Measurements from ENCODE around the gene BOLL. TPM values are rescaled to one million over a fixed set of nuclear protein-coding genes. Genes with fewer than 3 reads are reported as not detected.

Gene BOLL
- total and polyA plus RNA-seq, 2 donors (not counting 1 experiment from before 2014, with no cell fraction given) = not detected

DNA sequence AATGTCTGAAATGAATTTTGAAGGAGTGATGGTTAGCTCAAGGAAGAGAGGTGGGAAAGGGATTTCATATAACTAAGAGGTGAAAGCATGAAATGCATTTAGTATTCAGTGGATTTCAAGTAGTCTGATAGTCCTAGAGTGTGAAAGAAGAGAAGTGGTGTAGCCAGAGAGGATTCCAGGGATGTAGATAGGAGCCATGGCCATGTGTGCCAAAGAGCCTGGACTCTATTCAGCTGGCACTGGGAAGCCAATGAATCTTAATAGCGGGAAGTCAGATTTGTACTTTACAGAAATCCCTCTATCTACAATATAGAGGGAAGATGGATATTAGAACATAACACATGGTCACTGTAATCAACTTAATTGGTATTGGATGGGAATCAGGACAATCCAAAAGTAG, 8.3 kb upstream of the BOLL start:
- Histone ChIP-seq H3K9ac (ENCODE audit: low read length) (no peak overlapping the region), H3K4me2 (replicated peaks; ENCODE audit: low read depth, low read length, poor library complexity, severe bottlenecking) (no peak overlapping the region), H2AFZ (ENCODE audit: insufficient read depth, low read depth, low read length, poor library complexity, severe bottlenecking) (no peak overlapping the region), H3K4me3 (ENCODE audit: control extremely low read depth in 1 of 5, extremely low read depth in 1 of 5, insufficient read depth in 1 of 5, low read depth in 2 of 5, low read length in 4 of 5) (no peak overlapping the region), H3K9me3 (ENCODE audit: control extremely low read depth in 1 of 3, control insufficient read depth in 2 of 3, insufficient read depth in 1 of 3, low read length in 2 of 3) (peaks cover 0 to 8% (median 2%) of the 10 kb centered on the region in 3 donors), H3K79me2 (ENCODE audit: control insufficient read depth, insufficient read depth, low read length) (no peaks in the 10 kb centered on the region), H3K27me3 (replicated peaks in 1 of 4; ENCODE audit: control extremely low read depth in 1 of 4, control insufficient read depth in 3 of 4, insufficient read depth in 4 of 4, low read length in 3 of 4) (peaks cover 0 to 23% (median 10%) of the 10 kb centered on the region in 4 experiments), H3K36me3 (replicated peaks in 1 of 2; ENCODE audit: control extremely low read depth in 1 of 2, control insufficient read depth in 1 of 2, extremely low read depth in 1 of 2, insufficient read depth in 2 of 2, low read length in 1 of 2) (no peaks in the 10 kb centered on the region), H3K4me1 (ENCODE audit: control insufficient read depth in 2 of 2, insufficient read depth in 2 of 2, low read length in 2 of 2) (no peaks in the 10 kb centered on the region), H3K27ac (ENCODE audit: low read length in 2 of 2) (no peak overlapping the region), H4K20me1 (ENCODE audit: control insufficient read depth, insufficient read depth, low read length, poor library complexity, severe bottlenecking) (no peaks in the 10 kb centered on the region)
- no peak for TF ChIP-seq EZH2 (IDR thresholded peaks at IDR 0.05; ENCODE audit: borderline replicate concordance, insufficient read depth, low read depth, low read length, poor library complexity, severe bottlenecking)
- TF ChIP-seq, protein P1, sequence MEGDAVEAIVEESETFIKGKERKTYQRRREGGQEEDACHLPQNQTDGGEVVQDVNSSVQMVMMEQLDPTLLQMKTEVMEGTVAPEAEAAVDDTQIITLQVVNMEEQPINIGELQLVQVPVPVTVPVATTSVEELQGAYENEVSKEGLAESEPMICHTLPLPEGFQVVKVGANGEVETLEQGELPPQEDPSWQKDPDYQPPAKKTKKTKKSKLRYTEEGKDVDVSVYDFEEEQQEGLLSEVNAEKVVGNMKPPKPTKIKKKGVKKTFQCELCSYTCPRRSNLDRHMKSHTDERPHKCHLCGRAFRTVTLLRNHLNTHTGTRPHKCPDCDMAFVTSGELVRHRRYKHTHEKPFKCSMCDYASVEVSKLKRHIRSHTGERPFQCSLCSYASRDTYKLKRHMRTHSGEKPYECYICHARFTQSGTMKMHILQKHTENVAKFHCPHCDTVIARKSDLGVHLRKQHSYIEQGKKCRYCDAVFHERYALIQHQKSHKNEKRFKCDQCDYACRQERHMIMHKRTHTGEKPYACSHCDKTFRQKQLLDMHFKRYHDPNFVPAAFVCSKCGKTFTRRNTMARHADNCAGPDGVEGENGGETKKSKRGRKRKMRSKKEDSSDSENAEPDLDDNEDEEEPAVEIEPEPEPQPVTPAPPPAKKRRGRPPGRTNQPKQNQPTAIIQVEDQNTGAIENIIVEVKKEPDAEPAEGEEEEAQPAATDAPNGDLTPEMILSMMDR (IDR thresholded peaks at IDR 0.05) = no peak
- ChIA-PET CTCF (no interaction called here), POLR2A (no interaction called here)
- no CpG with 5 or more reads among the region's 1 CpG for WGBS (ENCODE audit: insufficient coverage)
- Mint-ChIP-seq H3K4me3 (no peak overlapping the region), H3K9me3 (ENCODE audit: insufficient read depth) (peaks cover 8% of the 10 kb centered on the region), H3K4me1 (no peaks in the 10 kb centered on the region), H3K27ac (no peak overlapping the region), H3K27me3 (peaks cover 72% of the 10 kb centered on the region)
- intact Hi-C loops (cut with micrococcal nuclease) = no loop called here
- ATAC-seq (ENCODE audit: low read depth) (no peak), DNase-seq (no peak)

DNA sequence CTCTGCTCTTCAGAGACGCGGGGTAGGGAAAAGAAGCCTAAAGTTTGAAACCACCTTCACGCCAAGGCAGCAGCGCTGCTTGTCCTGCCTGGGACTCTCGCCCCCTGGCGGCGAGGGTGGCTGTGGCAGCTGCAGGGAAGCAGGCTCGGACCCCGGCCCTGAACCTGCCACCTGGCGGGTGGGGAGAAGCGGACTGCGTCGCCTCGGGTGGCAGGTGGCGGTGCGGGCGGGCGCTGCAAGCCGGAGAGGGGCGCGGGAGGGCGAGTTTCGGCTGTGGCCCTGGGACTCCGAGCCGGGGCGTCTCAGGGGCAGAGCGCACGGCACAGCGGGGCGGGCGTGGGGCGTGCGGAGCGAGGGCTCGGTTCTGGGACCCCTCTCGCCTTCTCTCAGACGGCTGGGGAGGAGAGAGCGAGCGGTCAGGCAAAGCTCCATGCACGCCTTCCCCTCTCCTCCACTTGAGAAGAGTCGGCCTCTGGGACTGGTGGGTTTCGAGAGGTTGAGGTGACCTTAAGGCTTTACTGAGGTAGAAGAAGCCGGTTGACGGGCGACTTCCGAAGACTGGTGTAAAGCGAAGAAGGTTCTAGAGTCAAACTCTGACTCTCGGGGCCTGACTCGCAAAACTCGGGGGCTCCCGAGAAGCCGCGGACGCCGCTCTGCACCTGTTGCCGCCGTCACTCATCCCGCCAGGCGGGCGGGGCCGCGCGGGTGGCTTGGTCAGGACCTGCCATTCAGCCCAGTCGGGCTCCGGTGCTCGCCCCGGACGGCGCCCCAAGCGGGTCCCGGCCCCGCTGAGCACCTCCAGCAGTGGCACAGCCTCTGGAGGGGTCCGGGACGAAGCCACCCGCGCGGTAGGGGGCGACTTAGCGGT, 1.1 kb upstream of the BOLL start:
- CTCF ChIA-PET = interaction anchor here (0.6 kb wide), 1 partner anchor 39 kb away, joined by 3 read pairs; no protein-coding TSS in a partner anchor
- 8% methylated on average over 70 of the region's 79 CpGs for WGBS (ENCODE audit: insufficient coverage)
- peaks cover 48% of the 10 kb centered on the region for H3K27me3 Mint-ChIP-seq
- Histone ChIP-seq H3K27me3 (replicated peaks in 1 of 4; ENCODE audit: control extremely low read depth in 1 of 4, control insufficient read depth in 3 of 4, insufficient read depth in 4 of 4, low read length in 3 of 4) (peaks cover 0 to 24% (median 17%) of the 10 kb centered on the region in 4 experiments), H3K27ac (ENCODE audit: low read length in 2 of 2) (no peak overlapping the region), H3K4me2 (replicated peaks; ENCODE audit: low read depth, low read length, poor library complexity, severe bottlenecking) (peak overlapping the region; percentile 95), H2AFZ (ENCODE audit: insufficient read depth, low read depth, low read length, poor library complexity, severe bottlenecking) (peak overlapping the region; percentile 85), H3K4me3 (ENCODE audit: control extremely low read depth in 1 of 5, extremely low read depth in 1 of 5, insufficient read depth in 1 of 5, low read depth in 2 of 5, low read length in 4 of 5) (peak overlapping the region in 4 of 5 experiments; percentile 24 to 60 (median 51)), H4K20me1 (ENCODE audit: control insufficient read depth, insufficient read depth, low read length, poor library complexity, severe bottlenecking) (no peaks in the 10 kb centered on the region), H3K9me3 (ENCODE audit: control extremely low read depth in 1 of 3, control insufficient read depth in 2 of 3, insufficient read depth in 1 of 3, low read length in 2 of 3) (peaks cover 0 to 25% (median 1%) of the 10 kb centered on the region in 3 donors), H3K4me1 (ENCODE audit: control insufficient read depth in 2 of 2, insufficient read depth in 2 of 2, low read length in 2 of 2) (peaks cover 8 to 9% of the 10 kb centered on the region in 2 donors), H3K36me3 (replicated peaks in 1 of 2; ENCODE audit: control extremely low read depth in 1 of 2, control insufficient read depth in 1 of 2, extremely low read depth in 1 of 2, insufficient read depth in 2 of 2, low read length in 1 of 2) (no peaks in the 10 kb centered on the region), H3K79me2 (ENCODE audit: control insufficient read depth, insufficient read depth, low read length) (no peaks in the 10 kb centered on the region), H3K9ac (ENCODE audit: low read length) (peak overlapping the region; percentile 64)
- H3K27ac Mint-ChIP-seq = no peak overlapping the region
- ATAC-seq (ENCODE audit: low read depth) (peak; percentile 53), DNase-seq (peak; percentile 68)
- peaks cover 2% of the 10 kb centered on the region for H3K4me1 Mint-ChIP-seq
- POLR2A ChIA-PET = no interaction called here
- H3K4me3 Mint-ChIP-seq = peak overlapping the region; percentile 77
- no peak for TF ChIP-seq EZH2 (IDR thresholded peaks at IDR 0.05; ENCODE audit: borderline replicate concordance, insufficient read depth, low read depth, low read length, poor library complexity, severe bottlenecking)
- TF ChIP-seq, protein P1 (IDR thresholded peaks at IDR 0.05) = peak; percentile 12
- H3K9me3 Mint-ChIP-seq (ENCODE audit: insufficient read depth) = no peaks in the 10 kb centered on the region
- intact Hi-C loops (cut with micrococcal nuclease) = no loop called here

Data from B cell (primary cell).